ENCODE data around the gene ROBO4.

DNA sequence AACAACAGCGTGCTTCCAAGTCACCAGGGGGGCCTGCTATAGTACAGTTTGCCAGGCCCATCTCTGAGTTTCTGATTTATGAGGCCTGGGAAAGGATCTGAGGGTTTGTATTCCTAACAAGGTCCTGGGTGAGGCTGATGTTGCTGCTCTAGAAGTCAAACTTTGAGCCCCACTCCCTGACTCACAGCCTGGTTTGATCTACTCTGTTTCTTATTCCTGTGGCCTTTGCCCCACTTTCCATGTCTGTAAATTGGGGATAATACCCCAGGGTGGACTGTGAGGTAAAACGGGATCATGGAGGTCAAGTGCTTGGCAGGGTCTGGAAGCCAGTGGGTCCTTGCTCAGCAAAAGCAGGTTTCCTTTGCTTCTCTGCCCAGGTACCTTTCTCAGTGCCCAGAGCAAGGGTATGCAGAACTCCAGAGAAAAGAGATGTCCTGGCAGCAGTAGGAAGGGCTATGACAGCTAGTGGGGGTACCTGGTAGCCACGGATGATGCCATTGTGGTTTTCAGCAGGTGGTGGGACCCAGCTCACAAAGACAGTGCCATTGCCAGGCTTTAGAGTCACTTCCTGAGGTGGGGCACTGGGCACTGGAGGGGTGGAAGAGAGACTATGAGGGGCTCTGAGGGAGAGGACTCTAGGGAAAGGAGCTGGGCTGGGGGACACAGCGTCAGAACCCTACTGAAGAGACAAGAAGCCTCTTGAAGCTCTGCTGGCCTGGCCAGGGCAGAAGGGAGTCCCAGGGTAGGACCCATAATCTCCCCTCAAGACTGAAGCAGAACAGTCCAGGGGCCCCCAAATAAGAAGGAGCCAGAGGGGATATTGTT, 2.8 kb downstream of the ROBO4 start:
- TF ChIP-seq CTCF (IDR thresholded peaks at IDR 0.05) (no peak), POLR2A (IDR thresholded peaks at IDR 0.05) (no peak)

All from lower leg skin (tissue), 3 donors.